ENCODE measurements around the gene CHST8.

GRCh38 chr19:33724721-33725060 is 102.9 kb downstream of the CHST8 start:
- TF ChIP-seq CTCF (IDR thresholded peaks at IDR 0.05; ENCODE audit: low read length), result no peak
- TF ChIP-seq EZH2 (optimal IDR thresholded peaks at IDR 0.05; ENCODE audit: low read depth, low read length), result no peak
- no peak for TF ChIP-seq EZH2phosphoT487 (IDR thresholded peaks at IDR 0.05; ENCODE audit: low read length)
